GM23338 (cell line): Measurements from ENCODE around the gene EID2B. TPM values are rescaled to one million over a fixed set of nuclear protein-coding genes. Genes with fewer than 3 reads are reported as not detected.
A peak's percentile ranks its signal among the peaks of the same experiment; 100 is the strongest.

Source experiments
- ATAC-seq: fragments of 200-7000 bp; cut with Tn5 transposase; 3 replicates; pipeline ENCODE4 v1.9.1; 2020
- DNase-seq: peaks from one replicate; pipeline ENCODE4 v3.0.0-alpha.2; 2015; ENCODE audit warnings: low spot score
- H2AFZ ChIP-seq: fragments of 200-600 bp; sonication (generic); 2 replicates; pipeline ENCODE4 v1.8.0; 2016; ENCODE audit warnings: antibody characterized with exemption, mild to moderate bottlenecking, moderate library complexity
- H3F3A ChIP-seq: fragments of 200-600 bp; sonication (generic); replicated peaks from 2 replicates; pipeline ENCODE4 v1.8.0; 2017; ENCODE audit warnings: antibody characterized with exemption, mixed run types, low read depth
- H3K27ac ChIP-seq: fragments of 200-600 bp; sonication (generic); 2 replicates; pipeline ENCODE4 v1.6.1; 2016; ENCODE audit warnings: low read depth
- H3K27me3 ChIP-seq: fragments of 200-600 bp; sonication (generic); 2 replicates; pipeline ENCODE4 v1.8.0; 2016; ENCODE audit warnings: mild to moderate bottlenecking, mixed run types, moderate library complexity; ENCODE audit not compliant: insufficient read depth
- H3K36me3 ChIP-seq: fragments of 200-600 bp; sonication (generic); 2 replicates; pipeline ENCODE4 v1.8.0; 2016; ENCODE audit warnings: mild to moderate bottlenecking; ENCODE audit not compliant: insufficient read depth
- H3K4me1 ChIP-seq: fragments of 200-600 bp; sonication (generic); 2 replicates; pipeline ENCODE4 v1.8.0; 2016; ENCODE audit warnings: mild to moderate bottlenecking, moderate library complexity; ENCODE audit not compliant: insufficient read depth
- H3K4me2 ChIP-seq: fragments of 200-600 bp; sonication (generic); 2 replicates; pipeline ENCODE4 v1.7.1; 2017; ENCODE audit warnings: mixed run types
- H3K4me3 ChIP-seq: fragments of 200-600 bp; sonication (generic); 2 replicates; pipeline ENCODE4 v1.6.1; 2016; ENCODE audit warnings: mixed run types
- H3K79me2 ChIP-seq: fragments of 200-600 bp; sonication (generic); replicated peaks from 2 replicates; pipeline ENCODE4 v1.8.0; 2017; ENCODE audit warnings: mild to moderate bottlenecking; ENCODE audit not compliant: insufficient read depth
- H3K9me2 ChIP-seq: fragments of 200-600 bp; sonication (generic); 2 replicates; pipeline ENCODE4 v1.8.0; 2017; ENCODE audit not compliant: insufficient read depth
- H4K20me1 ChIP-seq: fragments of 200-600 bp; sonication (generic); replicated peaks from 2 replicates; pipeline ENCODE4 v1.8.0; 2017; ENCODE audit warnings: mild to moderate bottlenecking; ENCODE audit not compliant: insufficient read depth
- H3K27ac Mint-ChIP-seq: 2 replicates; pipeline ENCODE4 v1.8.0; 2020; ENCODE audit warnings: inconsistent platforms, mild to moderate bottlenecking, moderate library complexity, mixed read lengths
- H3K27me3 Mint-ChIP-seq: 3 replicates; pipeline ENCODE4 v1.8.0; 2022; ENCODE audit warnings: low read depth, mild to moderate bottlenecking, moderate library complexity, mixed read lengths, inconsistent platforms; ENCODE audit not compliant: insufficient read depth, poor library complexity
- H3K36me3 Mint-ChIP-seq: 3 replicates; pipeline ENCODE4 v1.8.0; 2021; ENCODE audit warnings: low read depth, mild to moderate bottlenecking, inconsistent platforms, moderate library complexity, mixed read lengths
- H3K4me1 Mint-ChIP-seq: 3 replicates; pipeline ENCODE4 v1.8.0; 2020; ENCODE audit warnings: mild to moderate bottlenecking, inconsistent platforms, mixed read lengths
- H3K4me3 Mint-ChIP-seq: 3 replicates; pipeline ENCODE4 v1.8.0; 2021; ENCODE audit warnings: moderate library complexity, mild to moderate bottlenecking, inconsistent platforms, mixed read lengths
- H3K9me3 Mint-ChIP-seq: 3 replicates; pipeline ENCODE4 v1.8.0; 2020; ENCODE audit warnings: moderate library complexity, mild to moderate bottlenecking, inconsistent platforms, mixed read lengths
- CREB1 ChIP-seq: fragments of 250-450 bp; sonication (Bioruptor Pico); IDR thresholded peaks from 2 replicates; pipeline ENCODE4 v1.5.0; 2020; ENCODE audit warnings: low read depth, mild to moderate bottlenecking, moderate library complexity
- ETS1 ChIP-seq: IDR thresholded peaks from 2 replicates; pipeline ENCODE4 v1.6.1; 2016; ENCODE audit warnings: antibody characterized with exemption
- EZH2 ChIP-seq: fragments of 200-600 bp; sonication (generic); IDR thresholded peaks from one replicate; pipeline ENCODE4 v1.8.0; 2017; ENCODE audit warnings: antibody characterized with exemption, mild to moderate bottlenecking, low read depth; ENCODE audit not compliant: unreplicated experiment
- EZH2phosphoT487 ChIP-seq: fragments of 200-600 bp; sonication (generic); IDR thresholded peaks from one replicate; pipeline ENCODE4 v1.8.1; 2018; ENCODE audit warnings: antibody characterized with exemption; ENCODE audit not compliant: unreplicated experiment
- JUNB ChIP-seq: IDR thresholded peaks from one replicate; pipeline ENCODE4 v1.6.1; 2016; ENCODE audit warnings: antibody characterized with exemption; ENCODE audit not compliant: unreplicated experiment
- NANOG ChIP-seq: IDR thresholded peaks from 2 replicates; pipeline ENCODE4 v1.6.1; 2016; ENCODE audit warnings: antibody characterized with exemption, borderline replicate concordance
- POLR2AphosphoS5 ChIP-seq: IDR thresholded peaks from 2 replicates; pipeline ENCODE4 v1.6.1; 2016; ENCODE audit warnings: antibody characterized with exemption, low read depth
- STAT1 ChIP-seq: IDR thresholded peaks from one replicate; pipeline ENCODE4 v1.6.1; 2016; ENCODE audit warnings: antibody characterized with exemption; ENCODE audit not compliant: unreplicated experiment
- ZNF114 ChIP-seq: fragments of 250-450 bp; sonication (Bioruptor Pico); IDR thresholded peaks from 2 replicates; pipeline ENCODE4 v1.5.0; 2020; ENCODE audit warnings: mild to moderate bottlenecking, moderate library complexity
- ZNF331 ChIP-seq: fragments of 250-450 bp; sonication (Bioruptor Pico); IDR thresholded peaks from 2 replicates; pipeline ENCODE4 v1.5.0; 2020; ENCODE audit warnings: low read depth, mild to moderate bottlenecking, moderate library complexity
- polyA plus RNA-seq: library from polyadenylated mRNA; unstranded; fragments of >200 nt; fragmentation: Nextera tagmentation; extraction: Ambion mirVana; gene quantifications from 2 replicates; pipeline ENCODE4 v1.2.1, GENCODE V29; 2016
- total RNA-seq: library from RNA; depleted of rRNA; stranded (reverse); fragments of >200 nt; shearing (Covaris generic); gene quantifications from 2 replicates; pipeline ENCODE4 v1.2.3, GENCODE V29; 2014
- TF ChIP-seq, protein P1 (sequence below): IDR thresholded peaks from one replicate; pipeline ENCODE4 v1.6.1; 2018; ENCODE audit warnings: antibody characterized with exemption; ENCODE audit not compliant: unreplicated experiment
- TF ChIP-seq, protein P2 (sequence below), 2 experiments: fragments of 200-600 bp in 1 of 2; sonication (generic) in 1 of 2; conservative IDR thresholded peaks; 2 replicates each; pipeline versions ENCODE4 v1.5.1 to v1.6.1; 2016 to 2017; ENCODE audit warnings: antibody characterized with exemption in 2 of 2, low read depth in 2 of 2, mild to moderate bottlenecking in 2 of 2, moderate library complexity in 1 of 2
- TF ChIP-seq, protein P3 (sequence below): fragments of 250-450 bp; sonication (Bioruptor Pico); IDR thresholded peaks from 2 replicates; pipeline ENCODE4 v1.5.0; 2020; ENCODE audit warnings: mild to moderate bottlenecking, moderate library complexity

EID2B gene
- total and polyA plus RNA-seq, 2 experiments from 2014 or later: 2.5 to 4.6 TPM

DNA sequence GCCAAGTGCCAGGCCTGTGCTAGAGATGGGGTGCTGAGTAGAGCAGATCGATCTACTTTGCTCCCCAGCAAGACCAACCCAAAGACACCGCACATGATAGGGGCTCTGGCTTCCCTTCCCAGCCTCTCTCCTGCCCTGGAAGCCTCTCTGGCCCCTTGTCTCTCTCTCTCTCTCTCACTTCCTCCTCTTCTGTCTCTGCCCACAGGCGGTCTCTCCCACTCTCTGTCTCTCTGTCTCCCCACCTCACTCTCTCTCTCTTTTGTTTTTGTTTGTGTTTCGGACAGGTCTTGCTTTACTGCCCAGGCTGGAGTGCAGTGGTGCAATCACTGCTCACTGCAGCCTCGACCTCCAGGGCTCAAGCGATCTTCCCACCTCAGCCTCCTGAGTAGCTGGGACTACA is 16.4 kb downstream of the EID2B start:
- ATAC-seq: peak; percentile 1
- Mint-ChIP-seq H3K4me1 (peaks cover 25% of the 10 kb centered on the region), H3K36me3 (peaks cover 28% of the 10 kb centered on the region), H3K27me3 (peaks cover 31% of the 10 kb centered on the region), H3K27ac (peak overlapping the region; percentile 92), H3K9me3 (peaks cover 9% of the 10 kb centered on the region; the same call in 2 of the 3 replicates), H3K4me3 (peak overlapping the region; percentile 88)
- no peak for TF ChIP-seq ETS1
- TF ChIP-seq, protein P1, sequence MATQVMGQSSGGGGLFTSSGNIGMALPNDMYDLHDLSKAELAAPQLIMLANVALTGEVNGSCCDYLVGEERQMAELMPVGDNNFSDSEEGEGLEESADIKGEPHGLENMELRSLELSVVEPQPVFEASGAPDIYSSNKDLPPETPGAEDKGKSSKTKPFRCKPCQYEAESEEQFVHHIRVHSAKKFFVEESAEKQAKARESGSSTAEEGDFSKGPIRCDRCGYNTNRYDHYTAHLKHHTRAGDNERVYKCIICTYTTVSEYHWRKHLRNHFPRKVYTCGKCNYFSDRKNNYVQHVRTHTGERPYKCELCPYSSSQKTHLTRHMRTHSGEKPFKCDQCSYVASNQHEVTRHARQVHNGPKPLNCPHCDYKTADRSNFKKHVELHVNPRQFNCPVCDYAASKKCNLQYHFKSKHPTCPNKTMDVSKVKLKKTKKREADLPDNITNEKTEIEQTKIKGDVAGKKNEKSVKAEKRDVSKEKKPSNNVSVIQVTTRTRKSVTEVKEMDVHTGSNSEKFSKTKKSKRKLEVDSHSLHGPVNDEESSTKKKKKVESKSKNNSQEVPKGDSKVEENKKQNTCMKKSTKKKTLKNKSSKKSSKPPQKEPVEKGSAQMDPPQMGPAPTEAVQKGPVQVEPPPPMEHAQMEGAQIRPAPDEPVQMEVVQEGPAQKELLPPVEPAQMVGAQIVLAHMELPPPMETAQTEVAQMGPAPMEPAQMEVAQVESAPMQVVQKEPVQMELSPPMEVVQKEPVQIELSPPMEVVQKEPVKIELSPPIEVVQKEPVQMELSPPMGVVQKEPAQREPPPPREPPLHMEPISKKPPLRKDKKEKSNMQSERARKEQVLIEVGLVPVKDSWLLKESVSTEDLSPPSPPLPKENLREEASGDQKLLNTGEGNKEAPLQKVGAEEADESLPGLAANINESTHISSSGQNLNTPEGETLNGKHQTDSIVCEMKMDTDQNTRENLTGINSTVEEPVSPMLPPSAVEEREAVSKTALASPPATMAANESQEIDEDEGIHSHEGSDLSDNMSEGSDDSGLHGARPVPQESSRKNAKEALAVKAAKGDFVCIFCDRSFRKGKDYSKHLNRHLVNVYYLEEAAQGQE: no peak
- no peak for TF ChIP-seq EZH2
- no peak for TF ChIP-seq EZH2phosphoT487
- no peak for TF ChIP-seq NANOG
- TF ChIP-seq CREB1: no peak
- no peak for TF ChIP-seq ZNF331 (CRISPR knock-in tag)
- TF ChIP-seq, protein P2, sequence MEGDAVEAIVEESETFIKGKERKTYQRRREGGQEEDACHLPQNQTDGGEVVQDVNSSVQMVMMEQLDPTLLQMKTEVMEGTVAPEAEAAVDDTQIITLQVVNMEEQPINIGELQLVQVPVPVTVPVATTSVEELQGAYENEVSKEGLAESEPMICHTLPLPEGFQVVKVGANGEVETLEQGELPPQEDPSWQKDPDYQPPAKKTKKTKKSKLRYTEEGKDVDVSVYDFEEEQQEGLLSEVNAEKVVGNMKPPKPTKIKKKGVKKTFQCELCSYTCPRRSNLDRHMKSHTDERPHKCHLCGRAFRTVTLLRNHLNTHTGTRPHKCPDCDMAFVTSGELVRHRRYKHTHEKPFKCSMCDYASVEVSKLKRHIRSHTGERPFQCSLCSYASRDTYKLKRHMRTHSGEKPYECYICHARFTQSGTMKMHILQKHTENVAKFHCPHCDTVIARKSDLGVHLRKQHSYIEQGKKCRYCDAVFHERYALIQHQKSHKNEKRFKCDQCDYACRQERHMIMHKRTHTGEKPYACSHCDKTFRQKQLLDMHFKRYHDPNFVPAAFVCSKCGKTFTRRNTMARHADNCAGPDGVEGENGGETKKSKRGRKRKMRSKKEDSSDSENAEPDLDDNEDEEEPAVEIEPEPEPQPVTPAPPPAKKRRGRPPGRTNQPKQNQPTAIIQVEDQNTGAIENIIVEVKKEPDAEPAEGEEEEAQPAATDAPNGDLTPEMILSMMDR (conservative IDR thresholded peaks at IDR 0.05; ENCODE audit: low read depth in 2 of 2): no peak
- no peak for TF ChIP-seq STAT1
- TF ChIP-seq ZNF114 (CRISPR knock-in tag): no peak
- TF ChIP-seq, protein P3, sequence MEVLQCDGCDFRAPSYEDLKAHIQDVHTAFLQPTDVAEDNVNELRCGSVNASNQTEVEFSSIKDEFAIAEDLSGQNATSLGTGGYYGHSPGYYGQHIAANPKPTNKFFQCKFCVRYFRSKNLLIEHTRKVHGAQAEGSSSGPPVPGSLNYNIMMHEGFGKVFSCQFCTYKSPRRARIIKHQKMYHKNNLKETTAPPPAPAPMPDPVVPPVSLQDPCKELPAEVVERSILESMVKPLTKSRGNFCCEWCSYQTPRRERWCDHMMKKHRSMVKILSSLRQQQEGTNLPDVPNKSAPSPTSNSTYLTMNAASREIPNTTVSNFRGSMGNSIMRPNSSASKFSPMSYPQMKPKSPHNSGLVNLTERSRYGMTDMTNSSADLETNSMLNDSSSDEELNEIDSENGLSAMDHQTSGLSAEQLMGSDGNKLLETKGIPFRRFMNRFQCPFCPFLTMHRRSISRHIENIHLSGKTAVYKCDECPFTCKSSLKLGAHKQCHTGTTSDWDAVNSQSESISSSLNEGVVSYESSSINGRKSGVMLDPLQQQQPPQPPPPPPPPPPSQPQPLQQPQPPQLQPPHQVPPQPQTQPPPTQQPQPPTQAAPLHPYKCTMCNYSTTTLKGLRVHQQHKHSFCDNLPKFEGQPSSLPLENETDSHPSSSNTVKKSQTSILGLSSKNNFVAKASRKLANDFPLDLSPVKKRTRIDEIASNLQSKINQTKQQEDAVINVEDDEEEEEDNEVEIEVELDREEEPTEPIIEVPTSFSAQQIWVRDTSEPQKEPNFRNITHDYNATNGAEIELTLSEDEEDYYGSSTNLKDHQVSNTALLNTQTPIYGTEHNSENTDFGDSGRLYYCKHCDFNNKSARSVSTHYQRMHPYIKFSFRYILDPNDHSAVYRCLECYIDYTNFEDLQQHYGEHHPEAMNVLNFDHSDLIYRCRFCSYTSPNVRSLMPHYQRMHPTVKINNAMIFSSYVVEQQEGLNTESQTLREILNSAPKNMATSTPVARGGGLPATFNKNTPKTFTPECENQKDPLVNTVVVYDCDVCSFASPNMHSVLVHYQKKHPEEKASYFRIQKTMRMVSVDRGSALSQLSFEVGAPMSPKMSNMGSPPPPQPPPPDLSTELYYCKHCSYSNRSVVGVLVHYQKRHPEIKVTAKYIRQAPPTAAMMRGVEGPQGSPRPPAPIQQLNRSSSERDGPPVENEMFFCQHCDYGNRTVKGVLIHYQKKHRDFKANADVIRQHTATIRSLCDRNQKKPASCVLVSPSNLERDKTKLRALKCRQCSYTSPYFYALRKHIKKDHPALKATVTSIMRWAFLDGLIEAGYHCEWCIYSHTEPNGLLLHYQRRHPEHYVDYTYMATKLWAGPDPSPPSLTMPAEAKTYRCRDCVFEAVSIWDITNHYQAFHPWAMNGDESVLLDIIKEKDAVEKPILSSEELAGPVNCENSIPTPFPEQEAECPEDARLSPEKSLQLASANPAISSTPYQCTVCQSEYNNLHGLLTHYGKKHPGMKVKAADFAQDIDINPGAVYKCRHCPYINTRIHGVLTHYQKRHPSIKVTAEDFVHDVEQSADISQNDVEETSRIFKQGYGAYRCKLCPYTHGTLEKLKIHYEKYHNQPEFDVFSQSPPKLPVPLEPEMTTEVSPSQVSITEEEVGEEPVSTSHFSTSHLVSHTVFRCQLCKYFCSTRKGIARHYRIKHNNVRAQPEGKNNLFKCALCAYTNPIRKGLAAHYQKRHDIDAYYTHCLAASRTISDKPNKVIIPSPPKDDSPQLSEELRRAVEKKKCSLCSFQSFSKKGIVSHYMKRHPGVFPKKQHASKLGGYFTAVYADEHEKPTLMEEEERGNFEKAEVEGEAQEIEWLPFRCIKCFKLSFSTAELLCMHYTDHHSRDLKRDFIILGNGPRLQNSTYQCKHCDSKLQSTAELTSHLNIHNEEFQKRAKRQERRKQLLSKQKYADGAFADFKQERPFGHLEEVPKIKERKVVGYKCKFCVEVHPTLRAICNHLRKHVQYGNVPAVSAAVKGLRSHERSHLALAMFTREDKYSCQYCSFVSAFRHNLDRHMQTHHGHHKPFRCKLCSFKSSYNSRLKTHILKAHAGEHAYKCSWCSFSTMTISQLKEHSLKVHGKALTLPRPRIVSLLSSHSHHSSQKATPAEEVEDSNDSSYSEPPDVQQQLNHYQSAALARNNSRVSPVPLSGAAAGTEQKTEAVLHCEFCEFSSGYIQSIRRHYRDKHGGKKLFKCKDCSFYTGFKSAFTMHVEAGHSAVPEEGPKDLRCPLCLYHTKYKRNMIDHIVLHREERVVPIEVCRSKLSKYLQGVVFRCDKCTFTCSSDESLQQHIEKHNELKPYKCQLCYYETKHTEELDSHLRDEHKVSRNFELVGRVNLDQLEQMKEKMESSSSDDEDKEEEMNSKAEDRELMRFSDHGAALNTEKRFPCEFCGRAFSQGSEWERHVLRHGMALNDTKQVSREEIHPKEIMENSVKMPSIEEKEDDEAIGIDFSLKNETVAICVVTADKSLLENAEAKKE (CRISPR knock-in tag): no peak
- TF ChIP-seq POLR2AphosphoS5: no peak
- TF ChIP-seq JUNB: no peak
- H3K4me3 ChIP-seq: peak overlapping the region; percentile 99
- peaks cover 15% of the 10 kb centered on the region; the same call in 1 of the 2 replicates for H3K4me1 ChIP-seq
- peak; percentile 37 for DNase-seq
- 0 out of 2 replicates have a peak, but pooled peaks cover 14% of the 10 kb centered on the region for H3F3A ChIP-seq
- H3K4me2 ChIP-seq: peak overlapping the region; percentile 94
- H2AFZ ChIP-seq: peak overlapping the region; percentile 97; the same call in 1 of the 2 replicates
- 0 out of 2 replicates have a peak, but pooled peaks cover 4% of the 10 kb centered on the region for H4K20me1 ChIP-seq
- no peaks in the 10 kb centered on the region for H3K36me3 ChIP-seq
- H3K27ac ChIP-seq: no peak overlapping the region
- peaks cover 17% of the 10 kb centered on the region for H3K27me3 ChIP-seq
- peaks cover 16% of the 10 kb centered on the region for H3K79me2 ChIP-seq
- no peaks in the 10 kb centered on the region for H3K9me2 ChIP-seq
